HAP-1 (cell line): ENCODE measurements around the gene NAB1.

Experiments
- DNase-seq, 2 experiments: peaks; one replicate each; pipeline ENCODE4 v3.0.0-alpha.2; 2016 to 2020; ENCODE audit warnings: low spot score in 2 of 2
- H3K27me3 ChIP-seq: fragments of 250-450 bp; sonication (Bioruptor Pico); 2 replicates; pipeline ENCODE4 v1.5.1; 2020; ENCODE audit warnings: low read depth, mild to moderate bottlenecking, moderate library complexity
- H3K36me3 ChIP-seq: fragments of 250-450 bp; sonication (Bioruptor Pico); replicated peaks from 2 replicates; pipeline ENCODE4 v1.5.1; 2020; ENCODE audit warnings: mild to moderate bottlenecking
- H3K4me1 ChIP-seq: fragments of 250-450 bp; sonication (Bioruptor Pico); 2 replicates; pipeline ENCODE4 v1.5.1; 2020; ENCODE audit warnings: mild to moderate bottlenecking
- H3K4me3 ChIP-seq: fragments of 250-450 bp; sonication (Bioruptor Pico); 2 replicates; pipeline ENCODE4 v1.5.1; 2020; ENCODE audit warnings: mild to moderate bottlenecking, moderate library complexity
- H3K9me3 ChIP-seq: fragments of 250-450 bp; sonication (Bioruptor Pico); 2 replicates; pipeline ENCODE4 v1.5.1; 2020; ENCODE audit warnings: mild to moderate bottlenecking, moderate library complexity
- in situ Hi-C: fragments of 300-500 bp; cut with MboI; formaldehyde crosslinking; loops from 3 replicates; pipeline ENCODE4 v1.14.3; 2020; ENCODE audit warnings: low sequenced_read_pairs, inconsistent platforms, mixed read lengths

The NAB1 gene

GRCh38 chr2:190649798-190650390 lies 1.0 kb downstream of the NAB1 start:
- H3K36me3 ChIP-seq = no peaks in the 10 kb centered on the region
- H3K4me1 ChIP-seq = peaks cover 23% of the 10 kb centered on the region
- no peaks in the 10 kb centered on the region for H3K9me3 ChIP-seq
- H3K27me3 ChIP-seq = no peaks in the 10 kb centered on the region
- peak; percentile 25 to 44 for DNase-seq
- peak overlapping the region; percentile 76 for H3K4me3 ChIP-seq
- in situ Hi-C loops = no loop called here

- no peak overlapping the region for H3K4me3 ChIP-seq
Measured at GRCh38 chr2:190651413-190651812, 2.5 kb downstream of the NAB1 start.

GRCh38 chr2:190653231-190653630 lies 4.3 kb downstream of the NAB1 start:
- in situ Hi-C loops = no loop called here
- DNase-seq = no peak

More at GRCh38 chr2:190651413-190651812, 2.5 kb downstream of the NAB1 start:
- Histone ChIP-seq H3K27me3 (no peaks in the 10 kb centered on the region), H3K9me3 (no peaks in the 10 kb centered on the region), H3K36me3 (no peaks in the 10 kb centered on the region), H3K4me1 (peaks cover 23% of the 10 kb centered on the region)
- in situ Hi-C loops = no loop called here
- no peak for DNase-seq

GRCh38 chr2:190653931-190654330 lies 5.0 kb downstream of the NAB1 start:
- in situ Hi-C loops = no loop called here
- no peaks in the 10 kb centered on the region for H3K9me3 ChIP-seq
- H3K4me3 ChIP-seq = no peak overlapping the region
- no peaks in the 10 kb centered on the region for H3K36me3 ChIP-seq
- DNase-seq = no peak
- no peaks in the 10 kb centered on the region for H3K27me3 ChIP-seq
- H3K4me1 ChIP-seq = peaks cover 18% of the 10 kb centered on the region

More at GRCh38 chr2:190653231-190653630, 4.3 kb downstream of the NAB1 start:
- H3K4me3 ChIP-seq = no peak overlapping the region
- no peaks in the 10 kb centered on the region for H3K9me3 ChIP-seq
- no peaks in the 10 kb centered on the region for H3K36me3 ChIP-seq
- no peaks in the 10 kb centered on the region for H3K27me3 ChIP-seq
- H3K4me1 ChIP-seq = peaks cover 18% of the 10 kb centered on the region

GRCh38 chr2:190655113-190655512 lies 6.2 kb downstream of the NAB1 start:
- in situ Hi-C loops = no loop called here

GRCh38 chr2:190655570-190655969 lies 6.7 kb downstream of the NAB1 start:
- Histone ChIP-seq H3K9me3 (no peaks in the 10 kb centered on the region), H3K4me1 (peaks cover 17% of the 10 kb centered on the region), H3K36me3 (peaks cover 5% of the 10 kb centered on the region), H3K4me3 (no peak overlapping the region), H3K27me3 (no peaks in the 10 kb centered on the region)
- no peak for DNase-seq
- in situ Hi-C loops = no loop called here

More at GRCh38 chr2:190655113-190655512, 6.2 kb downstream of the NAB1 start:
- no peaks in the 10 kb centered on the region for H3K27me3 ChIP-seq
- peaks cover 5% of the 10 kb centered on the region for H3K36me3 ChIP-seq
- no peak for DNase-seq
- no peaks in the 10 kb centered on the region for H3K9me3 ChIP-seq
- no peak overlapping the region for H3K4me3 ChIP-seq
- peaks cover 18% of the 10 kb centered on the region for H3K4me1 ChIP-seq

GRCh38 chr2:190656301-190656700 lies 7.4 kb downstream of the NAB1 start:
- Histone ChIP-seq H3K27me3 (no peaks in the 10 kb centered on the region), H3K4me3 (no peak overlapping the region), H3K36me3 (peaks cover 5% of the 10 kb centered on the region), H3K9me3 (no peaks in the 10 kb centered on the region), H3K4me1 (peaks cover 9% of the 10 kb centered on the region; the same call in 1 of the 2 replicates)
- DNase-seq = no peak
- in situ Hi-C loops = no loop called here

GRCh38 chr2:190657474-190658255 lies 8.8 kb downstream of the NAB1 start:
- no peaks in the 10 kb centered on the region for H3K4me1 ChIP-seq
- H3K9me3 ChIP-seq = no peaks in the 10 kb centered on the region
- no peak for DNase-seq
- in situ Hi-C loops = no loop called here
- peaks cover 5% of the 10 kb centered on the region for H3K36me3 ChIP-seq
- H3K4me3 ChIP-seq = no peak overlapping the region
- no peaks in the 10 kb centered on the region for H3K27me3 ChIP-seq

GRCh38 chr2:190659553-190659952 lies 10.7 kb downstream of the NAB1 start:
- H3K4me3 ChIP-seq = no peak overlapping the region
- DNase-seq = no peak
- no peaks in the 10 kb centered on the region for H3K9me3 ChIP-seq
- peaks cover 5% of the 10 kb centered on the region for H3K36me3 ChIP-seq
- H3K27me3 ChIP-seq = no peaks in the 10 kb centered on the region
- no peaks in the 10 kb centered on the region for H3K4me1 ChIP-seq
- in situ Hi-C loops = no loop called here

- no peak for DNase-seq
- Histone ChIP-seq H3K4me3 (no peak overlapping the region), H3K9me3 (no peaks in the 10 kb centered on the region), H3K27me3 (no peaks in the 10 kb centered on the region), H3K4me1 (no peaks in the 10 kb centered on the region), H3K36me3 (peaks cover 5% of the 10 kb centered on the region)
- in situ Hi-C loops = no loop called here
Measured at GRCh38 chr2:190662754-190663153, 13.9 kb downstream of the NAB1 start.

- H3K4me1 ChIP-seq = no peaks in the 10 kb centered on the region
- DNase-seq = no peak
- H3K4me3 ChIP-seq = no peak overlapping the region
- no peaks in the 10 kb centered on the region for H3K27me3 ChIP-seq
- peaks cover 5% of the 10 kb centered on the region for H3K36me3 ChIP-seq
- in situ Hi-C loops = no loop called here
- no peaks in the 10 kb centered on the region for H3K9me3 ChIP-seq
Measured at GRCh38 chr2:190663348-190663747, 14.5 kb downstream of the NAB1 start.

GRCh38 chr2:190663839-190664238 lies 15.0 kb downstream of the NAB1 start:
- peaks cover 5% of the 10 kb centered on the region for H3K36me3 ChIP-seq
- H3K9me3 ChIP-seq = no peaks in the 10 kb centered on the region
- no peaks in the 10 kb centered on the region for H3K27me3 ChIP-seq
- in situ Hi-C loops = no loop called here
- H3K4me1 ChIP-seq = no peaks in the 10 kb centered on the region
- no peak overlapping the region for H3K4me3 ChIP-seq
- no peak for DNase-seq

- DNase-seq = no peak
- peaks cover 5% of the 10 kb centered on the region for H3K36me3 ChIP-seq
- no peaks in the 10 kb centered on the region for H3K4me1 ChIP-seq
Measured at GRCh38 chr2:190664240-190664639, 15.4 kb downstream of the NAB1 start.

GRCh38 chr2:190666895-190667294 lies 18.0 kb downstream of the NAB1 start:
- no peak overlapping the region for H3K4me3 ChIP-seq
- no peak for DNase-seq
- in situ Hi-C loops = no loop called here
- peaks cover 3% of the 10 kb centered on the region for H3K4me1 ChIP-seq
- no peaks in the 10 kb centered on the region for H3K27me3 ChIP-seq
- H3K36me3 ChIP-seq = peaks cover 7% of the 10 kb centered on the region
- no peaks in the 10 kb centered on the region for H3K9me3 ChIP-seq

More at GRCh38 chr2:190664240-190664639, 15.4 kb downstream of the NAB1 start:
- H3K27me3 ChIP-seq = no peaks in the 10 kb centered on the region
- no peaks in the 10 kb centered on the region for H3K9me3 ChIP-seq
- in situ Hi-C loops = no loop called here
- H3K4me3 ChIP-seq = no peak overlapping the region
